SIG-M5 treated with dmso at 0.1 percent for 504 hours (cell line): ENCODE measurements around the gene DCC.
"Not testable (repeated sequence)": the region's sequence is repeated elsewhere in the genome, so short reads cannot be mapped to it uniquely, and the experiment has no call there.

Experiments
- DNase-seq: peaks from one replicate; lab custom pipeline; 2025; ENCODE audit not compliant: unreplicated experiment; lab: John Stamatoyannopoulos, UW

Gene DCC

GRCh38 chr18:53467756-53468155, 1127.8 kb downstream of the DCC start:
- no peak for DNase-seq

GRCh38 chr18:53468173-53468572, 1128.2 kb downstream of the DCC start:
- not testable (repeated sequence) for DNase-seq

- DNase-seq = no peak
Measured at GRCh38 chr18:53472546-53472945, 1132.5 kb downstream of the DCC start.

- DNase-seq = no peak
Measured at GRCh38 chr18:53478155-53478554, 1138.2 kb downstream of the DCC start.

- no peak for DNase-seq
Measured at GRCh38 chr18:53486296-53486695, 1146.3 kb downstream of the DCC start.

GRCh38 chr18:53489266-53489665, 1149.3 kb downstream of the DCC start:
- DNase-seq = no peak

GRCh38 chr18:53490019-53490418, 1150.0 kb downstream of the DCC start:
- DNase-seq = no peak

- no peak for DNase-seq
Measured at GRCh38 chr18:53496028-53496427, 1156.0 kb downstream of the DCC start.

GRCh38 chr18:53503914-53504441, 1164.0 kb downstream of the DCC start:
- DNase-seq = no peak

- DNase-seq = no peak
Measured at GRCh38 chr18:53508529-53508928, 1168.5 kb downstream of the DCC start.

- DNase-seq = no peak
Measured at GRCh38 chr18:53509886-53510285, 1169.9 kb downstream of the DCC start.

- DNase-seq = not testable (repeated sequence)
Measured at GRCh38 chr18:53511725-53512124, 1171.7 kb downstream of the DCC start.

- no peak for DNase-seq
Measured at GRCh38 chr18:53521068-53521467, 1181.1 kb downstream of the DCC start.

- DNase-seq = no peak
Measured at GRCh38 chr18:53526101-53526870, 1186.3 kb downstream of the DCC start.

GRCh38 chr18:53527365-53527764, 1187.4 kb downstream of the DCC start:
- DNase-seq = no peak

- no peak for DNase-seq
Measured at GRCh38 chr18:53531187-53531586, 1191.2 kb downstream of the DCC start.

- no peak for DNase-seq
Measured at GRCh38 chr18:53531896-53532295, 1191.9 kb downstream of the DCC start.

GRCh38 chr18:53534203-53534602, 1194.2 kb downstream of the DCC start:
- no peak for DNase-seq

GRCh38 chr18:53534695-53535094, 1194.7 kb downstream of the DCC start:
- DNase-seq = no peak

- no peak for DNase-seq
Measured at GRCh38 chr18:53536908-53537307, 1196.9 kb downstream of the DCC start.

- no peak for DNase-seq
Measured at GRCh38 chr18:53541924-53542323, 1201.9 kb downstream of the DCC start.

- no peak for DNase-seq
Measured at GRCh38 chr18:53543711-53544110, 1203.7 kb downstream of the DCC start.

- DNase-seq = no peak
Measured at GRCh38 chr18:53544917-53545316, 1204.9 kb downstream of the DCC start.
